ENCODE data around the gene SUSD3.
"Not testable (repeated sequence)": the region's sequence is repeated elsewhere in the genome, so short reads cannot be mapped to it uniquely, and the experiment has no call there.

The SUSD3 gene

GRCh38 chr9:93100276-93100636, 41.8 kb downstream of the SUSD3 start:
- Histone ChIP-seq H3K27ac (ENCODE audit: low read length) (no peak overlapping the region), H3K27me3 (ENCODE audit: insufficient read depth, low read length, poor library complexity) (no peaks in the 10 kb centered on the region), H3K36me3 (ENCODE audit: insufficient read depth, low read length) (no peaks in the 10 kb centered on the region; the same call in 1 of the 2 replicates), H4K20me1 (ENCODE audit: insufficient read depth, low read length) (no peaks in the 10 kb centered on the region), H3K4me1 (ENCODE audit: insufficient read depth, low read length) (peaks cover 23% of the 10 kb centered on the region), H3K9me3 (ENCODE audit: insufficient read depth, low read length, severe bottlenecking) (no peaks in the 10 kb centered on the region), H3K4me3 (ENCODE audit: low read depth in 1 of 2, low read length in 2 of 2) (no peak overlapping the region), H3K4me2 (ENCODE audit: insufficient read depth, low read length) (no peak overlapping the region), H3K9ac (ENCODE audit: low read depth, low read length) (no peak overlapping the region), H2AFZ (ENCODE audit: low read depth, low read length) (no peak overlapping the region), H3K79me2 (ENCODE audit: insufficient read depth, low read length) (peaks cover 18% of the 10 kb centered on the region)
- DNase-seq (no peak), ATAC-seq (ENCODE audit: insufficient read depth, low read depth) (no peak)
- TF ChIP-seq EZH2 (IDR thresholded peaks at IDR 0.05; ENCODE audit: borderline replicate concordance, low read depth, low read length, severe bottlenecking) = no peak
- TF ChIP-seq, protein P1, sequence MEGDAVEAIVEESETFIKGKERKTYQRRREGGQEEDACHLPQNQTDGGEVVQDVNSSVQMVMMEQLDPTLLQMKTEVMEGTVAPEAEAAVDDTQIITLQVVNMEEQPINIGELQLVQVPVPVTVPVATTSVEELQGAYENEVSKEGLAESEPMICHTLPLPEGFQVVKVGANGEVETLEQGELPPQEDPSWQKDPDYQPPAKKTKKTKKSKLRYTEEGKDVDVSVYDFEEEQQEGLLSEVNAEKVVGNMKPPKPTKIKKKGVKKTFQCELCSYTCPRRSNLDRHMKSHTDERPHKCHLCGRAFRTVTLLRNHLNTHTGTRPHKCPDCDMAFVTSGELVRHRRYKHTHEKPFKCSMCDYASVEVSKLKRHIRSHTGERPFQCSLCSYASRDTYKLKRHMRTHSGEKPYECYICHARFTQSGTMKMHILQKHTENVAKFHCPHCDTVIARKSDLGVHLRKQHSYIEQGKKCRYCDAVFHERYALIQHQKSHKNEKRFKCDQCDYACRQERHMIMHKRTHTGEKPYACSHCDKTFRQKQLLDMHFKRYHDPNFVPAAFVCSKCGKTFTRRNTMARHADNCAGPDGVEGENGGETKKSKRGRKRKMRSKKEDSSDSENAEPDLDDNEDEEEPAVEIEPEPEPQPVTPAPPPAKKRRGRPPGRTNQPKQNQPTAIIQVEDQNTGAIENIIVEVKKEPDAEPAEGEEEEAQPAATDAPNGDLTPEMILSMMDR (IDR thresholded peaks at IDR 0.05; ENCODE audit: borderline replicate concordance, extremely low read depth, low read length, poor library complexity, severe bottlenecking) = no peak

GRCh38 chr9:93101086-93101485, 42.6 kb downstream of the SUSD3 start:
- not testable (repeated sequence) for H3K9ac ChIP-seq (ENCODE audit: low read depth, low read length); H3K36me3 ChIP-seq (ENCODE audit: insufficient read depth, low read length); H3K27me3 ChIP-seq (ENCODE audit: insufficient read depth, low read length, poor library complexity); H3K4me3 ChIP-seq (ENCODE audit: low read depth in 1 of 2, low read length in 2 of 2); H3K4me2 ChIP-seq (ENCODE audit: insufficient read depth, low read length); H4K20me1 ChIP-seq (ENCODE audit: insufficient read depth, low read length); ATAC-seq (ENCODE audit: insufficient read depth, low read depth); H3K9me3 ChIP-seq (ENCODE audit: insufficient read depth, low read length, severe bottlenecking); H2AFZ ChIP-seq (ENCODE audit: low read depth, low read length); DNase-seq; H3K27ac ChIP-seq (ENCODE audit: low read length)
- H3K79me2 ChIP-seq (ENCODE audit: insufficient read depth, low read length) = peaks cover 18% of the 10 kb centered on the region
- H3K4me1 ChIP-seq (ENCODE audit: insufficient read depth, low read length) = peaks cover 22% of the 10 kb centered on the region

- Histone ChIP-seq H3K27me3 (ENCODE audit: insufficient read depth, low read length, poor library complexity) (no peaks in the 10 kb centered on the region), H2AFZ (ENCODE audit: low read depth, low read length) (no peak overlapping the region), H4K20me1 (ENCODE audit: insufficient read depth, low read length) (no peaks in the 10 kb centered on the region), H3K9me3 (ENCODE audit: insufficient read depth, low read length, severe bottlenecking) (no peaks in the 10 kb centered on the region), H3K36me3 (ENCODE audit: insufficient read depth, low read length) (0 out of 2 replicates have a peak, but pooled peaks cover 3% of the 10 kb centered on the region), H3K27ac (ENCODE audit: low read length) (no peak overlapping the region), H3K79me2 (ENCODE audit: insufficient read depth, low read length) (no peaks in the 10 kb centered on the region), H3K4me2 (ENCODE audit: insufficient read depth, low read length) (no peak overlapping the region), H3K4me1 (ENCODE audit: insufficient read depth, low read length) (no peaks in the 10 kb centered on the region), H3K9ac (ENCODE audit: low read depth, low read length) (no peak overlapping the region), H3K4me3 (ENCODE audit: low read depth in 1 of 2, low read length in 2 of 2) (no peak overlapping the region)
- no peak for DNase-seq
- no peak for ATAC-seq (ENCODE audit: insufficient read depth, low read depth)
- TF ChIP-seq EZH2 (IDR thresholded peaks at IDR 0.05; ENCODE audit: borderline replicate concordance, low read depth, low read length, severe bottlenecking) = no peak
- TF ChIP-seq, protein P1 (IDR thresholded peaks at IDR 0.05; ENCODE audit: borderline replicate concordance, extremely low read depth, low read length, poor library complexity, severe bottlenecking) = no peak
These were observed 47.1 kb downstream of the SUSD3 start for GRCh38 chr9:93105620-93106019.

DNA sequence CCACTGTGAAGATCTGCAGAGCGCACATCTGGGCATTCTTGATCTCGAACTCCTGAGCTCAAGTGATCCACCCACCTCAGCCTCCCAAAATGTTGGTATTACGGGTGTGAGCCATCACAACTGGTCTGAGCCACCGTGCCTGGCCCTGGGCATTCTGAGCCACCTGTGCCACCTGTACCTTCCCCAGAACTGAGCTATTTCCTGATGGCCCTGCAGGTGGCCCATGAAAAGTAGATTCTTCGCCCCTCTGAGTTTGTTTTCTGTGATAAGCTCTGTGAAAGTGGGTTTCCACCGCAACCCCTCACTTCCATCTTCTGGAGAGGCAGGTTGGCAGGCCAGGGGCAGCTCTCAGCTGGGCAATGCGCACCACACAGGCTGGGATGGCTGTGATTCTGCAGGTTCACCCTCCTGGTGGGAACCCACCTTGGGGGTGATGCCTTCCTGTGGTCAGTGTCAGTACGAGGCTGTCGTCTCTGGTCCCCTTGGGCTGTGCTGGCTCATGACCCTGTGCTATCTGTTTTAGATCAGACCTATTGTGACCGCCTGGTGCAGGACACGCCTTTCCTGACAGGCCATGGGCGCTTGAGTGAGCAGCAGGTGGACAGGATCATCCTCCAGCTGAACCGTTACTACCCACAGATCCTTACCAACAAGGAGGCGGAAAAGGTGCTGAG, 48.8 kb downstream of the SUSD3 start:
- Histone ChIP-seq H3K27ac (ENCODE audit: low read length) (no peak overlapping the region), H3K9me3 (ENCODE audit: insufficient read depth, low read length, severe bottlenecking) (no peaks in the 10 kb centered on the region), H3K36me3 (ENCODE audit: insufficient read depth, low read length) (peaks cover 6% of the 10 kb centered on the region; the same call in 1 of the 2 replicates), H3K79me2 (ENCODE audit: insufficient read depth, low read length) (no peaks in the 10 kb centered on the region), H3K9ac (ENCODE audit: low read depth, low read length) (no peak overlapping the region), H4K20me1 (ENCODE audit: insufficient read depth, low read length) (no peaks in the 10 kb centered on the region), H3K4me3 (ENCODE audit: low read depth in 1 of 2, low read length in 2 of 2) (no peak overlapping the region), H2AFZ (ENCODE audit: low read depth, low read length) (no peak overlapping the region), H3K27me3 (ENCODE audit: insufficient read depth, low read length, poor library complexity) (no peaks in the 10 kb centered on the region), H3K4me1 (ENCODE audit: insufficient read depth, low read length) (no peaks in the 10 kb centered on the region), H3K4me2 (ENCODE audit: insufficient read depth, low read length) (no peak overlapping the region)
- TF ChIP-seq, protein P1 (IDR thresholded peaks at IDR 0.05; ENCODE audit: borderline replicate concordance, extremely low read depth, low read length, poor library complexity, severe bottlenecking) = no peak
- TF ChIP-seq EZH2 (IDR thresholded peaks at IDR 0.05; ENCODE audit: borderline replicate concordance, low read depth, low read length, severe bottlenecking) = no peak
- no peak for DNase-seq
- no peak for ATAC-seq (ENCODE audit: insufficient read depth, low read depth)
